HL-60 (cell line): ENCODE results near the gene MED13L.
A peak's percentile ranks its signal among the peaks of the same experiment; 100 is the strongest.

ENCODE experiments used
- DNase-seq, 2 experiments: peaks; one replicate each; pipeline ENCODE4 v3.0.0-alpha.2; 2010 to 2020; ENCODE audit warnings: low read depth in 1 of 2, low spot score in 1 of 2
- H3K27ac ChIP-seq: fragments of 250-450 bp; sonication (Bioruptor Pico); replicated peaks from 2 replicates; pipeline ENCODE4 v1.5.1; 2020; ENCODE audit warnings: mild to moderate bottlenecking, moderate library complexity
- H3K27me3 ChIP-seq: fragments of 250-450 bp; sonication (Bioruptor Pico); 2 replicates; pipeline ENCODE4 v1.5.1; 2021; ENCODE audit warnings: mild to moderate bottlenecking, moderate library complexity; ENCODE audit not compliant: insufficient read depth, poor library complexity, severe bottlenecking
- H3K4me3 ChIP-seq: replicated peaks from 2 replicates; pipeline ENCODE4 v1.5.1; 2011; ENCODE audit warnings: mild to moderate bottlenecking, control low read depth, low read length; ENCODE audit not compliant: insufficient read depth
- CTCF ChIP-seq: IDR thresholded peaks from one replicate; pipeline ENCODE4 v1.5.1; 2011; ENCODE audit warnings: low read length, control low read depth, inconsistent platforms; ENCODE audit not compliant: insufficient read depth
- GABPA ChIP-seq: IDR thresholded peaks from 2 replicates; pipeline ENCODE4 v1.6.1; 2012; ENCODE audit warnings: low read depth
- POLR2AphosphoS5 ChIP-seq: IDR thresholded peaks from 2 replicates; pipeline ENCODE4 v1.6.1; 2012; ENCODE audit warnings: low read depth
- REST ChIP-seq: IDR thresholded peaks from 2 replicates; pipeline ENCODE4 v1.6.1; 2012; ENCODE audit warnings: low read depth; ENCODE audit not compliant: insufficient replicate concordance
- SPI1 ChIP-seq: IDR thresholded peaks from 2 replicates; pipeline ENCODE4 v1.6.1; 2012; ENCODE audit warnings: low read depth, mild to moderate bottlenecking, borderline replicate concordance

MED13L gene

GRCh38 chr12:115988625-115989563 lies 288.6 kb downstream of the MED13L start:
- TF ChIP-seq POLR2AphosphoS5, result no peak
- no peak for TF ChIP-seq REST
- TF ChIP-seq CTCF, result no peak
- TF ChIP-seq SPI1, result peak; percentile 76
- no peak overlapping the region for H3K27ac ChIP-seq
- no peak for DNase-seq
- H3K27me3 ChIP-seq, result no peaks in the 10 kb centered on the region
- no peak overlapping the region for H3K4me3 ChIP-seq

GRCh38 chr12:115988212-115988611 lies 289.3 kb downstream of the MED13L start:
- no peak overlapping the region for H3K4me3 ChIP-seq
- H3K27ac ChIP-seq, result no peak overlapping the region
- TF ChIP-seq REST, result no peak
- no peaks in the 10 kb centered on the region for H3K27me3 ChIP-seq
- DNase-seq, result no peak

GRCh38 chr12:115984616-115985015 lies 292.9 kb downstream of the MED13L start:
- no peak overlapping the region for H3K4me3 ChIP-seq
- no peaks in the 10 kb centered on the region for H3K27me3 ChIP-seq
- H3K27ac ChIP-seq, result no peak overlapping the region
- no peak for DNase-seq
- TF ChIP-seq GABPA (no peak), REST (no peak), CTCF (no peak), POLR2AphosphoS5 (no peak), SPI1 (no peak)
